Placental epithelial cell (primary cell): ENCODE results near the gene PI16. TPM values are rescaled to one million over a fixed set of nuclear protein-coding genes. Genes with fewer than 3 reads are reported as not detected.

Experiments
- total RNA-seq: library from RNA; depleted of rRNA; stranded (reverse); fragments of >200 nt; gene quantifications from 2 replicates; pipeline ENCODE4 v1.2.3, GENCODE V29; 2012

Gene PI16
- total RNA-seq, result not detected in 2 replicates

GRCh38 chr6:36954262-36954931 is at the start of gene PI16:
TSS of gene PI16 (plus strand) at chr6:36954738. CDS start at chr6:36954761, 23 bp downstream.

GRCh38 chr6:36985808-36986703 is 31.5 kb downstream of the PI16 start, which contains the start of gene MTCH1:
TSS of gene MTCH1 (minus strand) at chr6:36986196. CDS start at chr6:36986173, 23 bp downstream.

GRCh38 chr6:37005061-37005810 is 50.7 kb downstream of the PI16 start, which contains the start of gene FGD2:
TSS of gene FGD2 (plus strand) at chr6:37005655. CDS start at chr6:37005818, 163 bp downstream.

Other genes starting within 250 kb of the PI16 start
- gene CPNE5, start 115.3 kb upstream of the PI16 start, total RNA-seq, result not detected in 2 replicates
- 15.3 and 33.9 TPM in 2 replicates for gene PPIL1, start 79.9 kb upstream of the PI16 start, total RNA-seq
- 29.8 and 47.4 TPM in 2 replicates for gene C6orf89, start 68.8 kb upstream of the PI16 start, total RNA-seq
- 155 and 174 TPM in 2 replicates for gene MTCH1, start 31.5 kb downstream of the PI16 start, total RNA-seq
- under 0.01 TPM in 1 of 2 replicates, not detected in the other for gene FGD2, start 50.9 kb downstream of the PI16 start, total RNA-seq
- gene PIM1, start 215.4 kb downstream of the PI16 start, total RNA-seq, result 5.5 and 8.6 TPM in 2 replicates